HCT116 (cell line): Measurements from ENCODE around the gene NR5A2. TPM values are rescaled to one million over a fixed set of nuclear protein-coding genes. Genes with fewer than 3 reads are reported as not detected.

Experiments used
- ATAC-seq: fragments of 200-7000 bp; cut with Tn5 transposase; 2 replicates; pipeline ENCODE4 v1.9.1; 2020; ENCODE audit warnings: mild to moderate bottlenecking, moderate library complexity
- BruUV-seq: library from RNA; stranded (reverse); fragments of 400-500 nt; replicated peaks from 2 replicates; lab custom pipeline; 2021; lab: Mats Ljungman, UMichigan
- CTCF ChIA-PET: fragments of 300-600 bp; sonication (Branson Sonifier 250); formaldehyde crosslinking; loops from one replicate; lab custom pipeline; 2021; ENCODE audit warnings: antibody characterized with exemption; lab: Charles Lee
- POLR2A ChIA-PET: fragments of 300-600, 350-600 bp; sonication (Branson Sonifier 250); formaldehyde crosslinking; loops from one replicate; lab custom pipeline; 2021; ENCODE audit warnings: antibody characterized with exemption; lab: Charles Lee
- RAD21 ChIA-PET, 2 experiments: fragments of 300-600 bp; sonication (Branson Sonifier 250); formaldehyde crosslinking; loops; one replicate each; lab custom pipeline; 2023; ENCODE audit warnings: low total read pairs in 2 of 2; ENCODE audit not compliant: uncharacterized antibody in 2 of 2, unreplicated experiment in 2 of 2, low non-redundant PET in 1 of 2; lab: Charles Lee
- DNase-seq: peaks from one replicate; pipeline ENCODE4 v3.0.0-alpha.2; 2010; ENCODE audit warnings: low read depth, low spot score
- H2AFZ ChIP-seq: fragments of 200-600 bp; shearing (Covaris generic), sonication (generic); 2 replicates; pipeline ENCODE4 v1.6.1; 2017; ENCODE audit warnings: low read depth, mixed run types, mixed read lengths, antibody characterized with exemption, low read length; ENCODE audit not compliant: poor library complexity, severe bottlenecking
- H3K27ac ChIP-seq: 2 replicates; pipeline ENCODE4 v1.5.1; 2012; ENCODE audit warnings: low read depth, low read length
- H3K27me3 ChIP-seq: fragments of 200-600 bp; sonication (generic); 2 replicates; pipeline ENCODE4 v1.6.1; 2016; ENCODE audit warnings: mixed run types, low read length, mixed read lengths; ENCODE audit not compliant: insufficient read depth
- H3K36me3 ChIP-seq, 2 experiments: fragments of 200-500 bp in 1 of 2; fragments of 200-600 bp in 1 of 2; sonication (Bioruptor generic) in 1 of 2; sonication (generic) in 1 of 2; 2 replicates each; pipeline versions ENCODE4 v1.5.1 to v1.6.1; 2014 to 2016; ENCODE audit warnings: low read length in 2 of 2, inconsistent platforms in 1 of 2, mixed read lengths in 1 of 2, mixed run types in 1 of 2; ENCODE audit not compliant: insufficient read depth in 2 of 2, control insufficient read depth in 1 of 2
- H3K4me1 ChIP-seq, 2 experiments: fragments of 200-600 bp in 1 of 2; sonication (generic) in 1 of 2; 2 replicates each; pipeline versions ENCODE4 v1.5.1 to v1.6.1; 2012 to 2017; ENCODE audit warnings: low read length in 2 of 2, inconsistent platforms in 1 of 2, mild to moderate bottlenecking in 1 of 2, mixed read lengths in 1 of 2, mixed run types in 1 of 2, moderate library complexity in 1 of 2; ENCODE audit not compliant: insufficient read depth in 2 of 2, control insufficient read depth in 1 of 2
- H3K4me2 ChIP-seq: fragments of 200-600 bp; sonication (generic); 2 replicates; pipeline ENCODE4 v1.6.1; 2017; ENCODE audit warnings: mixed run types, low read length, mixed read lengths
- H3K4me3 ChIP-seq, 2 experiments: fragments of 200-600 bp in 1 of 2; sonication (generic) in 1 of 2; replicated peaks in 1 of 2; 2 replicates each; pipeline ENCODE4 v1.5.1; 2011 to 2016; ENCODE audit warnings: low read length in 2 of 2, control low read depth in 1 of 2, low read depth in 1 of 2, mild to moderate bottlenecking in 1 of 2, mixed read lengths in 1 of 2, mixed run types in 1 of 2
- H3K79me2 ChIP-seq: fragments of 200-600 bp; sonication (generic); 2 replicates; pipeline ENCODE4 v1.6.1; 2017; ENCODE audit warnings: mild to moderate bottlenecking, mixed run types, low read length, moderate library complexity, mixed read lengths; ENCODE audit not compliant: insufficient read depth
- H3K9ac ChIP-seq: fragments of 200-600 bp; sonication (generic); 2 replicates; pipeline ENCODE4 v1.6.1; 2016; ENCODE audit warnings: low read length, mixed read lengths
- H3K9me2 ChIP-seq: fragments of 200-600 bp; sonication (generic), shearing (Covaris generic); 2 replicates; pipeline ENCODE4 v1.6.1; 2017; ENCODE audit warnings: mixed run types, mild to moderate bottlenecking, moderate library complexity; ENCODE audit not compliant: insufficient read depth
- H3K9me3 ChIP-seq, 2 experiments: fragments of 200-500 bp in 1 of 2; fragments of 200-600 bp in 1 of 2; sonication (Bioruptor generic) in 1 of 2; sonication (generic) in 1 of 2; 2 replicates each; pipeline ENCODE4 v1.6.1; 2014 to 2017; ENCODE audit warnings: low read length in 2 of 2, mixed read lengths in 2 of 2, inconsistent platforms in 1 of 2, low read depth in 1 of 2, mild to moderate bottlenecking in 1 of 2, mixed run types in 1 of 2, moderate library complexity in 1 of 2; ENCODE audit not compliant: control insufficient read depth in 1 of 2, insufficient read depth in 1 of 2
- H4K20me1 ChIP-seq: fragments of 200-600 bp; sonication (generic), shearing (Covaris generic); 2 replicates; pipeline ENCODE4 v1.6.1; 2017; ENCODE audit warnings: mixed run types, mild to moderate bottlenecking, moderate library complexity; ENCODE audit not compliant: insufficient read depth
- CEBPB ChIP-seq: IDR thresholded peaks from 2 replicates; pipeline ENCODE4 v1.6.1; 2012; ENCODE audit warnings: low read depth
- ELF1 ChIP-seq: IDR thresholded peaks from 2 replicates; pipeline ENCODE4 v1.6.1; 2012; ENCODE audit warnings: low read depth, borderline replicate concordance
- EZH2 ChIP-seq: fragments of 200-600 bp; sonication (generic); IDR thresholded peaks from 2 replicates; pipeline ENCODE4 v1.6.1; 2017; ENCODE audit warnings: antibody characterized with exemption, mixed run types
- EZH2phosphoT487 ChIP-seq: fragments of 200-600 bp; IDR thresholded peaks from 2 replicates; pipeline ENCODE4 v1.6.1; 2018; ENCODE audit warnings: antibody characterized with exemption, borderline replicate concordance
- POLR2A ChIP-seq: IDR thresholded peaks from 2 replicates; pipeline ENCODE4 v1.7.0; 2011; ENCODE audit warnings: borderline replicate concordance; ENCODE audit not compliant: insufficient read depth, insufficient read length; ENCODE audit errors: extremely low read depth
- POLR2AphosphoS5 ChIP-seq: IDR thresholded peaks from 2 replicates; pipeline ENCODE4 v1.6.1; 2011; ENCODE audit warnings: mild to moderate bottlenecking, low read depth, low read length, moderate library complexity
- RAD21 ChIP-seq: IDR thresholded peaks from 2 replicates; pipeline ENCODE4 v1.6.1; 2012; ENCODE audit warnings: low read depth, mild to moderate bottlenecking
- SP1 ChIP-seq: IDR thresholded peaks from 2 replicates; pipeline ENCODE4 v1.6.1; 2012; ENCODE audit warnings: low read depth
- SRF ChIP-seq: IDR thresholded peaks from 2 replicates; pipeline ENCODE4 v1.6.1; 2012; ENCODE audit warnings: low read depth
- TCF7L2 ChIP-seq: IDR thresholded peaks from 2 replicates; pipeline ENCODE4 v1.7.0; 2011; ENCODE audit warnings: borderline replicate concordance, inconsistent platforms; ENCODE audit not compliant: insufficient read depth, insufficient read length; ENCODE audit errors: extremely low read depth
- YY1 ChIP-seq: IDR thresholded peaks from 2 replicates; pipeline ENCODE4 v1.6.1; 2011; ENCODE audit warnings: low read length, low read depth, moderate library complexity, mild to moderate bottlenecking; ENCODE audit not compliant: insufficient replicate concordance; ENCODE audit errors: extremely low read depth
- ZNF274 ChIP-seq: fragments of 200-500 bp; sonication (Bioruptor generic); IDR thresholded peaks from 2 replicates; pipeline ENCODE4 v1.6.1; 2014; ENCODE audit warnings: mild to moderate bottlenecking, low read depth, low read length, inconsistent platforms
- intact Hi-C: fragments of 100-400 bp; cut with micrococcal nuclease; formaldehyde crosslinking; loops from 2 replicates; pipeline ENCODE4 v1.10.0; 2022
- total RNA-seq: library from RNA; stranded (reverse); gene quantifications from one replicate; pipeline ENCODE4 v1.2.1, GENCODE V29; 2021; ENCODE audit not compliant: unreplicated experiment
- TF ChIP-seq, protein P1 (sequence below), 3 experiments: fragments of 200-600 bp in 1 of 3; sonication (generic) in 1 of 3; IDR thresholded peaks in 2 of 3; conservative IDR thresholded peaks in 1 of 3; 2 replicates each; pipeline ENCODE4 v1.5.1; 2012 to 2017; ENCODE audit warnings: low read depth in 2 of 3, low read length in 2 of 3, antibody characterized with exemption in 1 of 3, borderline replicate concordance in 1 of 3, control low read depth in 1 of 3, mild to moderate bottlenecking in 1 of 3, mixed read lengths in 1 of 3, mixed run types in 1 of 3, moderate library complexity in 1 of 3; ENCODE audit not compliant: insufficient read depth in 1 of 3
- TF ChIP-seq, protein P2 (sequence below): IDR thresholded peaks from 2 replicates; pipeline ENCODE4 v1.6.1; 2012; ENCODE audit warnings: low read depth
- TF ChIP-seq, protein P3 (sequence below): IDR thresholded peaks from 2 replicates; pipeline ENCODE4 v1.6.1; 2012

NR5A2 gene
- total RNA-seq, 1 experiment from 2014 or later, result 0.91 TPM

DNA sequence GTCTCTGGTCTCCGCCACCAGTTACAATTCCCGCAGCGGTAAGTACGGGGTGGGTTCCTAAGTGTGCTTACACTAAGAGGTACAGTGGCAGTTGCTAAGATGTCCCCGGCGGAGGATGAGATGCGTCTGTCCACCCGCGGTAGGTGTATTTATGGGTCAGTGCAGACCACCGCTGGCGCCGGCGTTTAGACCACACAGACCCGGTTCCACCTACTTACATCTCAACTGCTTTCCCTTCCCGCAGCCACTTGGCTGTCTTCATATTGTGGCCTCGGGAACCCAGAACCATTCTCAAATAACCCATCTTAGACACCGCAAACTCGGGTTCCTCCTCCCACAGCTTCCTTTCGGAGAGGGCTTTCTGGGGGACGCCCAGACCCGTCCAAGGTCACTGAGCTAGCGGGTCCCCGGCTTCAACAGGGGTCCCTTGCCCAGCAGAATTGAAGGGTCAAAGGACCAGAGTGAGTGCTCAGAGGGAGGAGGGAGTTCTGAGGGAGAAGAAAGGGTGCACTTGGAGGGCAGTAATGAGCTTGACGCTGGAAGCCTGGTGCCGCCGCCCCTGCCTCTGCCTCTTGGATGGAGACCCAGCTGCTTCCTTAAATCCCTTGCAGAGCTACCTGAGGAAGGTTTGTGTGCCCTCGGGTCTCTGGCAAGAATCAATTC, 8.6 kb downstream of the NR5A2 start:
- DNase-seq, result no peak
- intact Hi-C loops, result no loop called here
- no TSS peak for BruUV-seq
- no peaks in the 10 kb centered on the region for H3K9me2 ChIP-seq
- H3K9ac ChIP-seq, result no peak overlapping the region
- no peaks in the 10 kb centered on the region for H3K27me3 ChIP-seq
- no peaks in the 10 kb centered on the region for H4K20me1 ChIP-seq
- no peaks in the 10 kb centered on the region for H3K79me2 ChIP-seq
- CTCF ChIA-PET, result no interaction called here
- no peak overlapping the region for H3K4me2 ChIP-seq
- H3K36me3 ChIP-seq, result no peaks in the 10 kb centered on the region
- TF ChIP-seq, protein P1, sequence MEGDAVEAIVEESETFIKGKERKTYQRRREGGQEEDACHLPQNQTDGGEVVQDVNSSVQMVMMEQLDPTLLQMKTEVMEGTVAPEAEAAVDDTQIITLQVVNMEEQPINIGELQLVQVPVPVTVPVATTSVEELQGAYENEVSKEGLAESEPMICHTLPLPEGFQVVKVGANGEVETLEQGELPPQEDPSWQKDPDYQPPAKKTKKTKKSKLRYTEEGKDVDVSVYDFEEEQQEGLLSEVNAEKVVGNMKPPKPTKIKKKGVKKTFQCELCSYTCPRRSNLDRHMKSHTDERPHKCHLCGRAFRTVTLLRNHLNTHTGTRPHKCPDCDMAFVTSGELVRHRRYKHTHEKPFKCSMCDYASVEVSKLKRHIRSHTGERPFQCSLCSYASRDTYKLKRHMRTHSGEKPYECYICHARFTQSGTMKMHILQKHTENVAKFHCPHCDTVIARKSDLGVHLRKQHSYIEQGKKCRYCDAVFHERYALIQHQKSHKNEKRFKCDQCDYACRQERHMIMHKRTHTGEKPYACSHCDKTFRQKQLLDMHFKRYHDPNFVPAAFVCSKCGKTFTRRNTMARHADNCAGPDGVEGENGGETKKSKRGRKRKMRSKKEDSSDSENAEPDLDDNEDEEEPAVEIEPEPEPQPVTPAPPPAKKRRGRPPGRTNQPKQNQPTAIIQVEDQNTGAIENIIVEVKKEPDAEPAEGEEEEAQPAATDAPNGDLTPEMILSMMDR (IDR thresholded peaks at IDR 0.05 in 2 of 3, conservative IDR thresholded peaks at IDR 0.05 in 1 of 3; ENCODE audit: borderline replicate concordance in 1 of 3, insufficient read depth in 1 of 3, low read depth in 2 of 3, low read length in 2 of 3), result no peak
- TF ChIP-seq, protein P2, sequence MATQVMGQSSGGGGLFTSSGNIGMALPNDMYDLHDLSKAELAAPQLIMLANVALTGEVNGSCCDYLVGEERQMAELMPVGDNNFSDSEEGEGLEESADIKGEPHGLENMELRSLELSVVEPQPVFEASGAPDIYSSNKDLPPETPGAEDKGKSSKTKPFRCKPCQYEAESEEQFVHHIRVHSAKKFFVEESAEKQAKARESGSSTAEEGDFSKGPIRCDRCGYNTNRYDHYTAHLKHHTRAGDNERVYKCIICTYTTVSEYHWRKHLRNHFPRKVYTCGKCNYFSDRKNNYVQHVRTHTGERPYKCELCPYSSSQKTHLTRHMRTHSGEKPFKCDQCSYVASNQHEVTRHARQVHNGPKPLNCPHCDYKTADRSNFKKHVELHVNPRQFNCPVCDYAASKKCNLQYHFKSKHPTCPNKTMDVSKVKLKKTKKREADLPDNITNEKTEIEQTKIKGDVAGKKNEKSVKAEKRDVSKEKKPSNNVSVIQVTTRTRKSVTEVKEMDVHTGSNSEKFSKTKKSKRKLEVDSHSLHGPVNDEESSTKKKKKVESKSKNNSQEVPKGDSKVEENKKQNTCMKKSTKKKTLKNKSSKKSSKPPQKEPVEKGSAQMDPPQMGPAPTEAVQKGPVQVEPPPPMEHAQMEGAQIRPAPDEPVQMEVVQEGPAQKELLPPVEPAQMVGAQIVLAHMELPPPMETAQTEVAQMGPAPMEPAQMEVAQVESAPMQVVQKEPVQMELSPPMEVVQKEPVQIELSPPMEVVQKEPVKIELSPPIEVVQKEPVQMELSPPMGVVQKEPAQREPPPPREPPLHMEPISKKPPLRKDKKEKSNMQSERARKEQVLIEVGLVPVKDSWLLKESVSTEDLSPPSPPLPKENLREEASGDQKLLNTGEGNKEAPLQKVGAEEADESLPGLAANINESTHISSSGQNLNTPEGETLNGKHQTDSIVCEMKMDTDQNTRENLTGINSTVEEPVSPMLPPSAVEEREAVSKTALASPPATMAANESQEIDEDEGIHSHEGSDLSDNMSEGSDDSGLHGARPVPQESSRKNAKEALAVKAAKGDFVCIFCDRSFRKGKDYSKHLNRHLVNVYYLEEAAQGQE, result no peak
- no peak for TF ChIP-seq ZNF274
- no peak for TF ChIP-seq EZH2phosphoT487
- TF ChIP-seq SP1, result no peak
- no peak for TF ChIP-seq POLR2A
- TF ChIP-seq POLR2AphosphoS5, result no peak
- no peak for TF ChIP-seq CEBPB
- no peak for TF ChIP-seq TCF7L2
- TF ChIP-seq, protein P3, sequence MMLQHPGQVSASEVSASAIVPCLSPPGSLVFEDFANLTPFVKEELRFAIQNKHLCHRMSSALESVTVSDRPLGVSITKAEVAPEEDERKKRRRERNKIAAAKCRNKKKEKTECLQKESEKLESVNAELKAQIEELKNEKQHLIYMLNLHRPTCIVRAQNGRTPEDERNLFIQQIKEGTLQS, result no peak
- no peak for TF ChIP-seq YY1
- TF ChIP-seq RAD21, result no peak
- no peak for TF ChIP-seq SRF
- no peak for TF ChIP-seq EZH2
- no peak for TF ChIP-seq ELF1
- no peak overlapping the region for H3K4me3 ChIP-seq
- H3K4me1 ChIP-seq, result peaks cover 3 to 13% of the 10 kb centered on the region in 2 experiments; a peak in 3 of 4 replicates
- H2AFZ ChIP-seq, result no peak overlapping the region
- H3K9me3 ChIP-seq, result no peaks in the 10 kb centered on the region
- no peak overlapping the region for H3K27ac ChIP-seq
- RAD21 ChIA-PET, result no interaction called here
- POLR2A ChIA-PET, result interaction anchor here (0.6 kb wide), 1 partner anchor 112 kb away, joined by 3 read pairs; no protein-coding TSS in a partner anchor
- ATAC-seq, result no peak
